PC-3 (cell line): ENCODE results near the gene SNRNP35. TPM values are rescaled to one million over a fixed set of nuclear protein-coding genes. Genes with fewer than 3 reads are reported as not detected.

ENCODE experiments used
- ATAC-seq: fragments of 200-7000 bp; cut with Tn5 transposase; 2 replicates; pipeline ENCODE4 v1.9.1; 2020; ENCODE audit warnings: mild to moderate bottlenecking, moderate library complexity
- BruUV-seq: library from RNA; stranded (reverse); fragments of 400-500 nt; replicated peaks from 2 replicates; lab custom pipeline; 2021; lab: Mats Ljungman, UMichigan
- CTCF ChIA-PET: fragments of 300-600 bp; sonication (Branson Sonifier 250); formaldehyde crosslinking; loops from one replicate; lab custom pipeline; 2022; ENCODE audit warnings: antibody characterized with exemption; lab: Charles Lee
- POLR2A ChIA-PET: fragments of 300-600 bp; sonication (Branson Sonifier 250); formaldehyde crosslinking; loops from one replicate; lab custom pipeline; 2022; ENCODE audit warnings: antibody characterized with exemption; ENCODE audit not compliant: unreplicated experiment; lab: Charles Lee
- DNase-seq: peaks from one replicate; pipeline ENCODE4 v3.0.0-alpha.2; 2015
- H2AFZ ChIP-seq: fragments of 300-600 bp; sonication (generic); 2 replicates; pipeline ENCODE4 v1.6.0; 2016; ENCODE audit warnings: antibody characterized with exemption, low read length
- H3F3A ChIP-seq: fragments of 300-600 bp; sonication (generic); one replicate; pipeline ENCODE4 v1.6.0; 2017; ENCODE audit warnings: antibody characterized with exemption, low read length, control low read depth, mild to moderate bottlenecking; ENCODE audit not compliant: unreplicated experiment
- H3K27ac ChIP-seq: fragments of 300-600 bp; sonication (generic); 2 replicates; pipeline ENCODE4 v1.5.1; 2016; ENCODE audit warnings: mild to moderate bottlenecking, low read length
- H3K27me3 ChIP-seq: fragments of 300-600 bp; sonication (generic); 2 replicates; pipeline ENCODE4 v1.6.1; 2016; ENCODE audit warnings: low read length, mixed read lengths
- H3K36me3 ChIP-seq: fragments of 300-600 bp; sonication (generic); 2 replicates; pipeline ENCODE4 v1.6.1; 2016; ENCODE audit warnings: low read depth, mixed run types, low read length, mixed read lengths
- H3K4me1 ChIP-seq: fragments of 300-600 bp; sonication (generic); 2 replicates; pipeline ENCODE4 v1.5.1; 2016; ENCODE audit warnings: low read length; ENCODE audit not compliant: insufficient read depth
- H3K4me2 ChIP-seq: fragments of 300-600 bp; sonication (generic); 2 replicates; pipeline ENCODE4 v1.6.0; 2016; ENCODE audit warnings: low read length
- H3K4me3 ChIP-seq: fragments of 300-600 bp; sonication (generic); 2 replicates; pipeline ENCODE4 v1.5.1; 2016; ENCODE audit warnings: mild to moderate bottlenecking, low read length, mixed read lengths
- H3K79me2 ChIP-seq: fragments of 300-600 bp; sonication (generic); 2 replicates; pipeline ENCODE4 v1.6.1; 2017; ENCODE audit warnings: low read length, mixed read lengths
- H3K9ac ChIP-seq: fragments of 300-600 bp; sonication (generic); 2 replicates; pipeline ENCODE4 v1.6.0; 2016; ENCODE audit warnings: mild to moderate bottlenecking, low read length
- H3K9me2 ChIP-seq: fragments of 300-600 bp; sonication (generic); replicated peaks from 2 replicates; pipeline ENCODE4 v1.6.1; 2016; ENCODE audit warnings: mixed run types, low read length, mixed read lengths
- H3K9me3 ChIP-seq: fragments of 300-600 bp; sonication (generic); 2 replicates; pipeline ENCODE4 v1.6.1; 2016; ENCODE audit warnings: low read length, mixed read lengths
- H4K20me1 ChIP-seq: fragments of 300-600 bp; sonication (generic); 2 replicates; pipeline ENCODE4 v1.6.1; 2016; ENCODE audit warnings: low read length, mixed read lengths
- EZH2 ChIP-seq: fragments of 300-600 bp; sonication (generic); IDR thresholded peaks from one replicate; pipeline ENCODE4 v1.6.1; 2017; ENCODE audit warnings: antibody characterized with exemption, mild to moderate bottlenecking, low read length; ENCODE audit not compliant: unreplicated experiment
- EZH2phosphoT487 ChIP-seq: fragments of 300-600 bp; sonication (generic); IDR thresholded peaks from 2 replicates; pipeline ENCODE4 v1.6.1; 2018; ENCODE audit warnings: mild to moderate bottlenecking, antibody characterized with exemption, low read length, borderline replicate concordance
- intact Hi-C: fragments of 100-400 bp; cut with micrococcal nuclease; formaldehyde crosslinking; loops from 2 replicates; pipeline ENCODE4 v1.9.0; 2023
- total RNA-seq: library from RNA; depleted of rRNA; stranded (reverse); fragments of >200 nt; gene quantifications from 2 replicates; pipeline ENCODE4 v1.2.3, GENCODE V29; 2014
- TF ChIP-seq, protein P1 (sequence below): fragments of 300-600 bp; sonication (generic); conservative IDR thresholded peaks from 2 replicates; pipeline ENCODE4 v1.5.1; 2017; ENCODE audit warnings: antibody characterized with exemption, low read depth, mild to moderate bottlenecking, low read length

The SNRNP35 gene
- total RNA-seq, 1 experiment from 2014 or later: 15.9 TPM

DNA sequence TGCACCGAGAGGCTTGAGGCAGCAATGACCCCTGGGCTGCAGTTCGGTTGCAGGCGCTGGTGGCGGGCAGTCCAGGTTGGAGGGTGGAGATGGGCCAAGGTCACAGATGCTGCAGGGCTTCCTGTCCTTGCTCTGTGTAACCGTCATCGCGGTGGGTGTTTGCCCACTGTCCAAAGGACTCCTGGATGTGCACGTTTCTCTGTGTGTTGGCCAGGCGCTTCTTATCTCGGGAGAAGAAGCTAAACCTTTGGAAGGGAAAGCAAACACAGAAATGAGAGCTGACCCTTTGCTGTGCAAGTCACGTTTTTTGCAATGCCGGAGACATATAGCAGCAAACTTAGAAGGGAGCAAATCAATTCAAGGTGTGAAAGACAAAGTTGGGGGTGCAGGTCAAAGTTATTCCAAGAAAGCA lies 14.5 kb downstream of the SNRNP35 start:
- H3K9ac ChIP-seq: no peak overlapping the region
- no peaks in the 10 kb centered on the region for H4K20me1 ChIP-seq
- TF ChIP-seq EZH2phosphoT487 (no peak), EZH2 (no peak)
- TF ChIP-seq, protein P1, sequence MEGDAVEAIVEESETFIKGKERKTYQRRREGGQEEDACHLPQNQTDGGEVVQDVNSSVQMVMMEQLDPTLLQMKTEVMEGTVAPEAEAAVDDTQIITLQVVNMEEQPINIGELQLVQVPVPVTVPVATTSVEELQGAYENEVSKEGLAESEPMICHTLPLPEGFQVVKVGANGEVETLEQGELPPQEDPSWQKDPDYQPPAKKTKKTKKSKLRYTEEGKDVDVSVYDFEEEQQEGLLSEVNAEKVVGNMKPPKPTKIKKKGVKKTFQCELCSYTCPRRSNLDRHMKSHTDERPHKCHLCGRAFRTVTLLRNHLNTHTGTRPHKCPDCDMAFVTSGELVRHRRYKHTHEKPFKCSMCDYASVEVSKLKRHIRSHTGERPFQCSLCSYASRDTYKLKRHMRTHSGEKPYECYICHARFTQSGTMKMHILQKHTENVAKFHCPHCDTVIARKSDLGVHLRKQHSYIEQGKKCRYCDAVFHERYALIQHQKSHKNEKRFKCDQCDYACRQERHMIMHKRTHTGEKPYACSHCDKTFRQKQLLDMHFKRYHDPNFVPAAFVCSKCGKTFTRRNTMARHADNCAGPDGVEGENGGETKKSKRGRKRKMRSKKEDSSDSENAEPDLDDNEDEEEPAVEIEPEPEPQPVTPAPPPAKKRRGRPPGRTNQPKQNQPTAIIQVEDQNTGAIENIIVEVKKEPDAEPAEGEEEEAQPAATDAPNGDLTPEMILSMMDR: no peak
- no peaks in the 10 kb centered on the region for H3K79me2 ChIP-seq
- POLR2A ChIA-PET: no interaction called here
- H3K36me3 ChIP-seq: no peaks in the 10 kb centered on the region; the same call in 1 of the 2 replicates
- ATAC-seq (no peak), DNase-seq (no peak)
- H3K9me2 ChIP-seq: no peaks in the 10 kb centered on the region
- H3K27ac ChIP-seq: no peak overlapping the region
- H3K4me1 ChIP-seq: no peaks in the 10 kb centered on the region
- no peak overlapping the region for H3K4me2 ChIP-seq
- H2AFZ ChIP-seq: no peak overlapping the region
- CTCF ChIA-PET: no interaction called here
- intact Hi-C loops: no loop called here
- no peak overlapping the region for H3K4me3 ChIP-seq
- BruUV-seq: no TSS peak
- no peaks in the 10 kb centered on the region for H3F3A ChIP-seq
- no peaks in the 10 kb centered on the region for H3K9me3 ChIP-seq
- no peaks in the 10 kb centered on the region for H3K27me3 ChIP-seq

DNA sequence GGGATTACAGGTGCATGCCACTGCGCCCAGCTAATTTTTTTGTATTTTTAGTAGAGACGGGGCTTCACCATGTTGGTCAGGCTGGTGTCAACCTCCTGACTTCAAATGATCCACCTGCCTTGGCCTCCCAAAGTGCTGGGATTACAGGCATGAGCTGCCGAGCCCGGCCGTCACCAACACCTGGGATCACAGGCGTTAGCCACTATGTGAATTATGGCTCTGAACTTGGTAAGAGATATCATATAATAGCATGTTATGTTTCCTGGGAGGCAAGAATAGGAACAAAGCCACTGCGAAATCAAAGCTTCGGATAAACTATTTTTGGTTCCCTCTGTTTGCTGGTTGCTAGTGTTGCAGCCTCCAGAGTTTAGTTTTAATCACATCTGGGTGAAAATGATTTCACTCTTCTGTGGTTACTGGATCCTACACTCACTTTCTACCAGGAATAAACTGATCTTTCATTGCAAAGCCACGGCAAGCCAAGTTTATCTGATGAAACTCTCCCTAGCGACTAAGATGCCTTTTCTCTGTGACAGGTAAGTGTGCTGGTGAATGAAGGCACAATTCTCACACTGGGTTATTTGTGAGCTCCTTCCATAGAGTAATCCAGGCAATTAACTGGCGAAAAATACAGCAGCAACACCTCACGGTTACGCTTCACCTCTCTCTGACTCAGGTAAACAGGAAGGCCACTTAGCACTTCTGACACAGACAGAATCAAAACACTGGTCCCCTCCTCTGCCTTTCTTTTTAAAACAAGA lies 16.7 kb downstream of the SNRNP35 start:
- POLR2A ChIA-PET: no interaction called here

More for the DNA sequence above, 16.7 kb downstream of the SNRNP35 start:
- no peak overlapping the region for H3K9ac ChIP-seq
- no peaks in the 10 kb centered on the region for H3K9me2 ChIP-seq
- H3F3A ChIP-seq: no peaks in the 10 kb centered on the region
- no peak overlapping the region for H3K4me3 ChIP-seq
- H2AFZ ChIP-seq: no peak overlapping the region
- no TSS peak for BruUV-seq
- H3K9me3 ChIP-seq: no peaks in the 10 kb centered on the region
- DNase-seq: no peak
- no peak overlapping the region for H3K27ac ChIP-seq
- no peak overlapping the region for H3K4me2 ChIP-seq
- H3K27me3 ChIP-seq: no peaks in the 10 kb centered on the region
- no peaks in the 10 kb centered on the region for H3K79me2 ChIP-seq
- no peaks in the 10 kb centered on the region for H4K20me1 ChIP-seq
- TF ChIP-seq, protein P1: no peak
- TF ChIP-seq EZH2phosphoT487: no peak
- TF ChIP-seq EZH2: no peak
- no peak for ATAC-seq
- H3K4me1 ChIP-seq: no peaks in the 10 kb centered on the region
- CTCF ChIA-PET: no interaction called here
- intact Hi-C loops: no loop called here
- H3K36me3 ChIP-seq: no peaks in the 10 kb centered on the region; the same call in 1 of the 2 replicates
